Mammary epithelial cell (primary cell): ENCODE data around the gene TMEM140.

Experiments used
- EZH2 ChIP-seq: IDR thresholded peaks from 2 replicates; pipeline ENCODE4 v1.6.1; 2012; ENCODE audit warnings: low read length, inconsistent platforms, borderline replicate concordance
- TF ChIP-seq, protein P1 (sequence below), 2 donors: IDR thresholded peaks in 1 of 2; conservative IDR thresholded peaks in 1 of 2; 2 replicates each; pipeline ENCODE4 v1.5.1; 2011 to 2012; ENCODE audit warnings: inconsistent platforms in 2 of 2, low read length in 2 of 2, mild to moderate bottlenecking in 2 of 2, control low read depth in 1 of 2, low read depth in 1 of 2; ENCODE audit not compliant: insufficient read depth in 1 of 2; ENCODE audit errors: extremely low read depth in 1 of 2

DNA sequence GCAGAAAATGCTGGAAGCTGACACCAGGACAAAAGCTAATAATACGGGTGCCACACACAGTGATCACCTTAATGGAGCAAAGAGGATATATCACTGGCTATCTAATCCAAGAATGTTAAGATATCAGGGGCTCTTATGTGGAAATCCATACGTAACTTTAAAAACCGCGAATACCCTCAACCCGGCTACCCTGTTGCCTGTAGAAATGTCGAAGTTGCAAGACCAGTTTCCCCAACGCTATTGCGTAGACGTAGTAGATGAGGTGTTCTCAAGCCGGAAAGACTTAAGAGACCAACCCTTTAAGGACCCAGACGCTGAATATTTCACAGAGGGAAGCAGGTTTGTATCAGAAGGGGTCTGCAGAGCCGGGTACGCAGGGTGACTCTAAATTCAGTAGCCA is 30.5 kb downstream of the TMEM140 start:
- no peak for TF ChIP-seq EZH2
- TF ChIP-seq, protein P1, sequence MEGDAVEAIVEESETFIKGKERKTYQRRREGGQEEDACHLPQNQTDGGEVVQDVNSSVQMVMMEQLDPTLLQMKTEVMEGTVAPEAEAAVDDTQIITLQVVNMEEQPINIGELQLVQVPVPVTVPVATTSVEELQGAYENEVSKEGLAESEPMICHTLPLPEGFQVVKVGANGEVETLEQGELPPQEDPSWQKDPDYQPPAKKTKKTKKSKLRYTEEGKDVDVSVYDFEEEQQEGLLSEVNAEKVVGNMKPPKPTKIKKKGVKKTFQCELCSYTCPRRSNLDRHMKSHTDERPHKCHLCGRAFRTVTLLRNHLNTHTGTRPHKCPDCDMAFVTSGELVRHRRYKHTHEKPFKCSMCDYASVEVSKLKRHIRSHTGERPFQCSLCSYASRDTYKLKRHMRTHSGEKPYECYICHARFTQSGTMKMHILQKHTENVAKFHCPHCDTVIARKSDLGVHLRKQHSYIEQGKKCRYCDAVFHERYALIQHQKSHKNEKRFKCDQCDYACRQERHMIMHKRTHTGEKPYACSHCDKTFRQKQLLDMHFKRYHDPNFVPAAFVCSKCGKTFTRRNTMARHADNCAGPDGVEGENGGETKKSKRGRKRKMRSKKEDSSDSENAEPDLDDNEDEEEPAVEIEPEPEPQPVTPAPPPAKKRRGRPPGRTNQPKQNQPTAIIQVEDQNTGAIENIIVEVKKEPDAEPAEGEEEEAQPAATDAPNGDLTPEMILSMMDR (conservative IDR thresholded peaks at IDR 0.05 in 1 of 2, IDR thresholded peaks at IDR 0.05 in 1 of 2; ENCODE audit: extremely low read depth in 1 of 2, insufficient read depth in 1 of 2, low read depth in 1 of 2, low read length in 2 of 2), result no peak
